ENCODE results near the gene BSN. TPM values are rescaled to one million over a fixed set of nuclear protein-coding genes. Genes with fewer than 3 reads are reported as not detected.

The BSN gene
- polyA plus RNA-seq, 3 donors: 1.2 to 1.5 (median 1.4) TPM

DNA sequence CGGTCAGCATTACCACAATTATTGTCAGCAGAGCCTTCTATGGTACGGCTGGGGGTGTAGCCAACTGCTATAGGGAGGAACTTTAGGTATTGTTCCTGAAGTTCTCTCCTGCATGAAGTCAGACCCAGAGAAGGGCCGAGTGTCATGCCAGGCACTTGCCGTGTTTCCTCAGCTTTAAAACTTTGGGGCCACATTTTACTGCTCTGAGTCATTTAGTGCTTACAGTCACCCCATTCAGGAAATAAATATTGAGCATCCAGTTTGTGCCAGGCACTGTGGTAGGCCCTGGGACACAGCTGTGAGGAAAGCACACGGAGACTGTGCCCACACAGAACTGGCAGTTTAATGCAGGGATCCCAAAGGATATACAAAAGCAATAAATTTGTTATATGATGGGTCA lies 65.4 kb downstream of the BSN start:
- no peak for DNase-seq (ENCODE audit: extremely low read depth in 1 of 11, low read depth in 9 of 11, low spot score in 4 of 11)

GRCh38 chr3:49620728-49621127 lies 66.5 kb downstream of the BSN start:
- no peak for DNase-seq (ENCODE audit: extremely low read depth in 1 of 11, low read depth in 9 of 11, low spot score in 4 of 11)

GRCh38 chr3:49623071-49623470 lies 68.8 kb downstream of the BSN start:
- no peak for DNase-seq (ENCODE audit: extremely low read depth in 1 of 11, low read depth in 9 of 11, low spot score in 4 of 11)

DNA sequence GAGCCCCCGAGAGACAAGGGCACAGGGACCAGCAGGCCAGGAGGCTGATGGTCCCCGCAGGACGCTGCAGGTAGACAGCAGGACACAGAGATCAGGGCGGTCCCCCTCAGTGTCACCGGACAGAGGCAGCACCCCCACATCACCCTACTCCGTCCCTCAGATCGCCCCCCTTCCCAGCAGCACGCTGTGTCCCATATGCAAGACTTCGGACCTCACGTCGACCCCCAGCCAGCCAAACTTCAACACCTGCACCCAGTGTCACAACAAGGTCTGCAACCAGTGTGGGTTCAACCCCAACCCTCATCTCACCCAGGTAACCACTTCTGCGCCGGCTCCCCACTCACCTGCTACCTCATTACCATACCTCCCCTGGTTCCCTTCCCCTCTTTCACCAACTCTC lies 70.8 kb downstream of the BSN start:
- DNase-seq (ENCODE audit: extremely low read depth in 1 of 11, low read depth in 9 of 11, low spot score in 4 of 11): no peak

GRCh38 chr3:49626101-49626581 lies 71.9 kb downstream of the BSN start:
- no peak for DNase-seq (ENCODE audit: extremely low read depth in 1 of 11, low read depth in 9 of 11, low spot score in 4 of 11)

DNA sequence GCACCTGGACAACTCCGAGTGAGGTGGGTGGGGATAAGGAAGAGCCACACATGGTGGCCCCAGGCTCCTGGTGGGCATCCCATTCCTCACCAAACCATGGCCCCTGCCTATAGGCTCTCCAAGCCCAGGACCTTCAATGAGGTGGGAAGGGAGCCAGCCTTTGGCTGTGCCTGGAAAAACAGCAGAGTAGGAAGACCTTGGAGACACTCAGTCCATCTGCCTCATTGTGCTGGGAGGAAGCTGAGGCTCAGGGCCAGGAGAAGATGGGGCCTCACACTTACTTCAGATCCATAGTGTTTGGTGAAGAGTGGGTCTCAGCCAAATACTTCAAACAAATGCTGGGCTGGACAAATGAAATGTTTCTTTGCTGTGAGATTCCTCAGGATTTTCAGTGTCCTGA lies 72.5 kb downstream of the BSN start:
- no peak for DNase-seq (ENCODE audit: extremely low read depth in 1 of 11, low read depth in 9 of 11, low spot score in 4 of 11)

DNA sequence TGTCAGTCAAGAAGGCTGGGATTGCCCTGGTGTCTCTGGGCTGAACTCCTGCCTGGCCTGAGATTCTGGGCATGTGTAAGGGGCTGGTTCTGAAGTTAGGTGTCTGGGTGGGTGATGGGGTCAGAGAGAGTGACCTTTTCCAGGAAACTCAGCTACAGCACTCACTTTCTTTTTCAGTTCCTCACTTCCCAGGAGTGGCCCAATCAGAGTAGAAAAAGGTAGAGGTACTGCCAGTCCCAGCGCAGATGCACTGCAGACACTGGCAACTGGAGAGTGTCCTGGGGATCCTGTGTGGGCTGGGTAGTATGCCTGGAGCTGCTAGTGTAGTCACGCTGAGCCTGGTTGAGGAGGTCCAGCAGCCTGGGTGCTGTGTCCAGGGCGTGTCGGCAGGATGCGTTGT lies 73.4 kb downstream of the BSN start:
- no peak for DNase-seq (ENCODE audit: extremely low read depth in 1 of 11, low read depth in 9 of 11, low spot score in 4 of 11)

DNA sequence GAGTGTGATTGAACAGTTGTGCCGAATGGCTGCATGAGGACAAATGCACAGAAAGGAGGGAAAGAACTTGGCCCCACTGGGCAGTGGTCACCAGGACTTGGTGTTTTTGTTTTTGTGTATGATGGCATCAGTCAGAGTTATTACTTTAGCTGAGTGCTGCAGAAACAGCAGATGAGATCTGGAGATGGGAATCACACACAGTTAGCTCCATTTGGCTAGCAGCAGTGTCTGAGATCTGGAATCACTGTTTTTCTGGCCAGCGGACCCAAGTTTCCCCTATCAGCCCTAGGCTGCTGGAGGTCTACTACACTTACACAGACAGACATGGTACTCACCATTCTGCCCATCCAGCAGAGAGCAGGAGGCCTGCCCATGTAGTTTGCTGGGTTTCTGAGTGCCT lies 74.0 kb downstream of the BSN start:
- DNase-seq (ENCODE audit: extremely low read depth in 1 of 11, low read depth in 9 of 11, low spot score in 4 of 11): no peak

DNA sequence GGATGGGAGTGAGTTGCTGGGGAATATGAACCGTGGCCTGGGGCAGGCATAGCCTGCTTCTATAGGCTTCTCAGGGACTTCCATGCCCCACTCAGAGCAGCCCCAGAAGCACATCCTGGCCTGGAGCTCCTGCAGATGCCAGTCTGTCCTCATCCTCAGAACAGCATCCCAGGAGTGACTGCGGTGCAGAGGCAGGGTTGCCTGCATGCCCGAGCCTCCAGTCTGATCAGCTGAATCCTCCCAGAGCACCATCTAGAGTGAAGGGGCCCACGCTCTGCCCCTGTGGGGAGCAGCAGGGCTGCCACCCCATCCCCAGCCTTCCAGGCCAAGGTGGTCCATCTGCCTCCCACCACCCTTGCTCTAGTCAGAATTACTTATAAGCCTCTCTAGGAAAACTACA lies 75.2 kb downstream of the BSN start:
- no peak for DNase-seq (ENCODE audit: extremely low read depth in 1 of 11, low read depth in 9 of 11, low spot score in 4 of 11)

GRCh38 chr3:49629866-49630265 lies 75.6 kb downstream of the BSN start:
- no peak for DNase-seq (ENCODE audit: extremely low read depth in 1 of 11, low read depth in 9 of 11, low spot score in 4 of 11)

- no peak for DNase-seq (ENCODE audit: extremely low read depth in 1 of 11, low read depth in 9 of 11, low spot score in 4 of 11)
Measured at GRCh38 chr3:49630784-49631183, 76.5 kb downstream of the BSN start.

GRCh38 chr3:49634736-49635135 lies 80.5 kb downstream of the BSN start:
- no peak for DNase-seq (ENCODE audit: extremely low read depth in 1 of 11, low read depth in 9 of 11, low spot score in 4 of 11)

DNA sequence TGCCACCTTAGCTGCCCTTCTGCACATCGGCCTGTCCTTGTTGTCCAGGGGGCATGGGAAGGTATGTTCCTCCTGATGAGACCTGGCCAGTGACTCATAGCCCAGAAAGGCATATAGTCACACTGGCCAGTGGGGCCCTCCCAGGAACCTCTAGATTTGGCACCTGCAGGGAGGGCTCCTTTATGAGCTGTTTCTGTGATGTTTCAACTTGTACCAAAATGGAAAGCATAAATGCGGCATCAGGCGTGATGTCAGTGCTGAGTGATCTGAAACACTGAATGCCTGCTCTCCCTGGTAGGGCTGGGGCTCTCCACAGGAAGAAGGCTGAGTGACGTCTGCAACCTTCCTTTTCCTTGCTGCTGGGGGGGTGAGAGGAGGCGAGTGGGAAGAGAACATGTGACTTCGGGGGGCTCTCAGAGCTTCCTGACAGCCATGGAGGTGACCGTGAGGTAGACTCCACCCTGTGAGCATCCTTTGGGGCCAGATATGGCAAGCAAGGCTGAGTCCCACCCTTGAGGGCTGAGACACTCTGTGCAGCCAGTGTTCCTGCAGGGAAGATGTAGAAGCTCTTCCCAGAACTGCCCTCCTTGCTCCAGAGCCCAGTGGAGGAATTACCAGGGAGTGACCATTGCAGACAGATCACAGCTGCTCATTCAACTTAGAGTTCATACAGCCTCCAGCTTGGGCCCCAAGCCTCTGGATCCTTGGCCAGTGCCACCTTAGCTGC lies 82.8 kb downstream of the BSN start:
- DNase-seq (ENCODE audit: extremely low read depth in 1 of 11, low read depth in 9 of 11, low spot score in 4 of 11): no peak

GRCh38 chr3:49638445-49638844 lies 84.2 kb downstream of the BSN start:
- DNase-seq (ENCODE audit: extremely low read depth in 1 of 11, low read depth in 9 of 11, low spot score in 4 of 11): no peak

GRCh38 chr3:49639551-49639950 lies 85.3 kb downstream of the BSN start:
- DNase-seq (ENCODE audit: extremely low read depth in 1 of 11, low read depth in 9 of 11, low spot score in 4 of 11): no peak

GRCh38 chr3:49641292-49641691 lies 87.0 kb downstream of the BSN start:
- DNase-seq (ENCODE audit: extremely low read depth in 1 of 11, low read depth in 9 of 11, low spot score in 4 of 11): no peak

GRCh38 chr3:49641921-49642707 lies 87.8 kb downstream of the BSN start:
- DNase-seq (ENCODE audit: extremely low read depth in 1 of 11, low read depth in 9 of 11, low spot score in 4 of 11): no peak

GRCh38 chr3:49642708-49643145 lies 88.5 kb downstream of the BSN start:
- no peak for DNase-seq (ENCODE audit: extremely low read depth in 1 of 11, low read depth in 9 of 11, low spot score in 4 of 11)

DNA sequence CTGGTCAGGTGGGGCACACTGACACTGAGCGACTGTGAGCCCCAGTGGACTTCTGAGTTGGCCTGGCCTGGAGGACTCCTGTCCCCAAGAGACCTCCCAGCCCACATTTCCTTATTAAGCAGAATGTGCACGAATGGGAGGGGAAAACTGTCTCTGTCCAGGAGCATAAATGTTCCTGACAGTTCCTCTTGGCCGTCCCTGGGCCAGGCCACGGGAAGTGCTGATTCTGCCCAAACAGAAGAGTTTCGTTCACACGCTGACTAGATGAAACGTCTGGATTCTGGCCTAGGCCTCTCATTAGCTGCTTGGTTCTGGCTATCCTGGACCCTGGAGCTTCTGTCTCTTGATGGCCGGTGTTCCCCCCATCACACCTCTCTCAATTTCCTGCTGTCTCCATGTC lies 90.4 kb downstream of the BSN start:
- DNase-seq (ENCODE audit: extremely low read depth in 1 of 11, low read depth in 9 of 11, low spot score in 4 of 11): no peak

- DNase-seq (ENCODE audit: extremely low read depth in 1 of 11, low read depth in 9 of 11, low spot score in 4 of 11): no peak
Measured at GRCh38 chr3:49646236-49646635, 92.0 kb downstream of the BSN start.

DNA sequence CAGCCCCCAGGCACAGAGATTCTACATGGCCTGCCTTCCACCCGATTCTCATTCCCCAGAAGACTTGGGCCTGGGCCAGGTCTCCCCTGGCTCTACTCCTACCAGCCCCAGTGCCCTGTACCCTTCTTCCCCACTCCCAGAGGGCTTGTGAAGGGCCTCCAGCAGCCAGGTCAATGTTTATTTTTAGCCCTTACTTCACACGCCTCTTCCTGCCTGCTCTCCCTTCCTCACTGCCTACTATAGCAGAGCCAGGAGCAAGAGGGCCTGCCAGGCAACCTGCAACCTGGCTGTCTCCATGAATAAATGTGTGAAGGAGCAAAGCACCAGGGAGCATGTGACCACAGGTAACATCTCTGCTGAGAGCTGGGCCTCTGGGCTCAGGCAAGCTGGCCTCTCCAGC lies 93.5 kb downstream of the BSN start:
- no peak for DNase-seq (ENCODE audit: extremely low read depth in 1 of 11, low read depth in 9 of 11, low spot score in 4 of 11)
